Measurements from ENCODE around the gene MDFIC. TPM values are rescaled to one million over a fixed set of nuclear protein-coding genes. Genes with fewer than 3 reads are reported as not detected.

Gene MDFIC
- total RNA-seq, 1 donor from 2014 or later: 39.0 TPM

DNA sequence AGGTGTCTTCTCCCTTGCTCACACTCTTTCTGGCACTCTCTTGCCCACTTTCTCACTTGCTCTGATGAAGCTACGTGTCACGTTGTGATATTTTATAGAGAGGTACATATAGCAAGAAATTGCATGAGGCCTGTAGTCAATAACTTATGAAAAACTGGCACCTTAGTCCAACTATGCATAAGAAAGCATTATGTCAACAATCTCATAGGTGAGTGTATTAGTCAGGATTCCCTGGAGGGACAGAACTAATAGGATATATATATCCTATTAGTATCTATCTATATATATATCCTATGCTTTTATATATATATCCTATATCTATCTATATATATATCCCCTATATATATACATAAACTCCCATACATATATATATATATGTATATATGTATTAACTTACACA lies 18.8 kb upstream of the MDFIC start:
- Histone ChIP-seq H3K27ac (no peak overlapping the region), H3K36me3 (no peaks in the 10 kb centered on the region), H3K4me1 (no peaks in the 10 kb centered on the region), H3K9me3 (no peaks in the 10 kb centered on the region), H3K27me3 (no peaks in the 10 kb centered on the region), H3K4me3 (no peak overlapping the region)
- no peak for ATAC-seq
- TF ChIP-seq, protein P1, sequence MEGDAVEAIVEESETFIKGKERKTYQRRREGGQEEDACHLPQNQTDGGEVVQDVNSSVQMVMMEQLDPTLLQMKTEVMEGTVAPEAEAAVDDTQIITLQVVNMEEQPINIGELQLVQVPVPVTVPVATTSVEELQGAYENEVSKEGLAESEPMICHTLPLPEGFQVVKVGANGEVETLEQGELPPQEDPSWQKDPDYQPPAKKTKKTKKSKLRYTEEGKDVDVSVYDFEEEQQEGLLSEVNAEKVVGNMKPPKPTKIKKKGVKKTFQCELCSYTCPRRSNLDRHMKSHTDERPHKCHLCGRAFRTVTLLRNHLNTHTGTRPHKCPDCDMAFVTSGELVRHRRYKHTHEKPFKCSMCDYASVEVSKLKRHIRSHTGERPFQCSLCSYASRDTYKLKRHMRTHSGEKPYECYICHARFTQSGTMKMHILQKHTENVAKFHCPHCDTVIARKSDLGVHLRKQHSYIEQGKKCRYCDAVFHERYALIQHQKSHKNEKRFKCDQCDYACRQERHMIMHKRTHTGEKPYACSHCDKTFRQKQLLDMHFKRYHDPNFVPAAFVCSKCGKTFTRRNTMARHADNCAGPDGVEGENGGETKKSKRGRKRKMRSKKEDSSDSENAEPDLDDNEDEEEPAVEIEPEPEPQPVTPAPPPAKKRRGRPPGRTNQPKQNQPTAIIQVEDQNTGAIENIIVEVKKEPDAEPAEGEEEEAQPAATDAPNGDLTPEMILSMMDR (IDR thresholded peaks at IDR 0.05): no peak
- DNase-seq: no peak
- intact Hi-C loops (cut with DNase I): no loop called here

DNA sequence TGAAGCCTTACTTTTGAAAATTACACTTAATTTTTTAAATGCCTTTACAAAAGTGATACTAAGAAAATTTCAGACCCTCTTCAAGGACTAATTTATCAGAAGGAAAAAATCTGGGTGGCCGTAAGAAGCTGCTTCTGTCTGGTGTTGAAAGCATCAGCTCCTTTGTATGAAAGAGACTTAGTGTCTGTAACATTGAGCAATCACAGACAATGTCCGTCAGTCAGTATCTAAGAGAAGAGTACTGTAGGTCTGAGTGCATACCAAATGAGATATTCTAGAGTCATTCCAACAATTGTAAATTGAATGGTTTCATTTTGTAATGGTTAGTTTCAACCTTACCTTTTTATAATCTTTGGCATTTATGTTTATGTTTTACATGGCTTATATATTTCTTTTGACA lies 11.1 kb upstream of the MDFIC start:
- Histone ChIP-seq H3K36me3 (no peaks in the 10 kb centered on the region), H3K4me1 (no peaks in the 10 kb centered on the region), H3K9me3 (no peaks in the 10 kb centered on the region), H3K27ac (no peak overlapping the region), H3K27me3 (no peaks in the 10 kb centered on the region), H3K4me3 (no peak overlapping the region)
- TF ChIP-seq, protein P1 (IDR thresholded peaks at IDR 0.05): no peak
- intact Hi-C loops (cut with DNase I): no loop called here
- no peak for ATAC-seq
- DNase-seq: no peak

DNA sequence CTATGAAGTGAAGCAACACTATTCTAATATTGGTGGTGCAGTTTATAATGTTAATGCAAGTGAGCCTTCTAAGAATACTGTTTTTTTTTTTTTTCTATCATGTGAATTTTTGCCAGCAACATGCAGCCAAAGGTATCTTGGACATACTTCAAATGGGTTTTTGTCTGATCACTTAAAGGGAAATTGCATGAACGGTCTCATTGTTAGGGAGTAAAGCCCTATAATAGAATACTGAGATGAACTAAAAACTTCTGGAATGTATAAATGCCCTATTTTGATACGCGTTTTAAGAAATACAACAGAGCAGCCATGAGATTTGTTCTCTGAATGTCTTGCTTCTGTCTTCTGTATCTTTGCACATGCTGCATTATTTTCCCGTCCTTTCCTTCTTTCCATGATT lies 10.5 kb upstream of the MDFIC start:
- TF ChIP-seq, protein P1 (IDR thresholded peaks at IDR 0.05): no peak
- H3K27ac ChIP-seq: no peak overlapping the region
- DNase-seq: no peak
- no peaks in the 10 kb centered on the region for H3K27me3 ChIP-seq
- H3K4me3 ChIP-seq: no peak overlapping the region
- intact Hi-C loops (cut with DNase I): no loop called here
- H3K36me3 ChIP-seq: no peaks in the 10 kb centered on the region
- H3K9me3 ChIP-seq: no peaks in the 10 kb centered on the region
- ATAC-seq: no peak
- no peaks in the 10 kb centered on the region for H3K4me1 ChIP-seq

DNA sequence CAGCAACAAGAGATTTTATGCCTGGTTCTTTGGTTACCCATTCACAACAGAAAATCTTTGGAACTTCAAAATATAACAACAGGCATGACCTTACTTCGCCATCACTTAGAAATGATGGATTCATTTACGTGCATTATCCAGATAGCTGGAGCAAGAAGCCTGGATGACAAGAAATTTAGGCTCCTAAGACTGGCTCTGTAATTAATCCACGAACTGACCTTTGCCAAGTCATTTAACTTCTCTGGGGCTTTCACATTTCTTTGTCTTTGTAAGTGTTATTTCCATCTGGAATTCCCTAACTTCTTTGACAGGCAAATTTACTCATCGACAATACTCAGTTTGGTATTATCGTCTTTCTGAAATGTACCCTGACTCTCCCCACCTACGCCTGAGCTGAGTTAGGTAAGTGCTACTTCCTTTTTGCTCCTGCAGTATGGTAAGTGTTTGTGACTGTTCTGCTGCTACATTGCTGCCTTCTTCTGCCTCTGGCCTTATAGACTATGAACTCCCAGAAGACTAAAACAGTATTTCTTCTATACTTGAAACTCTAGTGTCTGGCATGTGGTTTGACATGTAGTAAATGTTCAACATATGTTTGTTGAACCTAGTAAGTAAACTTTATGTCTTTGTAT lies 5.5 kb upstream of the MDFIC start:
- H3K27ac ChIP-seq: no peak overlapping the region
- H3K27me3 ChIP-seq: no peaks in the 10 kb centered on the region
- TF ChIP-seq, protein P1 (IDR thresholded peaks at IDR 0.05): no peak
- peak; percentile 69 for ATAC-seq
- intact Hi-C loops (cut with DNase I): no loop called here
- no peak overlapping the region for H3K4me3 ChIP-seq
- H3K9me3 ChIP-seq: no peaks in the 10 kb centered on the region
- DNase-seq: no peak
- H3K4me1 ChIP-seq: no peaks in the 10 kb centered on the region
- H3K36me3 ChIP-seq: no peaks in the 10 kb centered on the region

DNA sequence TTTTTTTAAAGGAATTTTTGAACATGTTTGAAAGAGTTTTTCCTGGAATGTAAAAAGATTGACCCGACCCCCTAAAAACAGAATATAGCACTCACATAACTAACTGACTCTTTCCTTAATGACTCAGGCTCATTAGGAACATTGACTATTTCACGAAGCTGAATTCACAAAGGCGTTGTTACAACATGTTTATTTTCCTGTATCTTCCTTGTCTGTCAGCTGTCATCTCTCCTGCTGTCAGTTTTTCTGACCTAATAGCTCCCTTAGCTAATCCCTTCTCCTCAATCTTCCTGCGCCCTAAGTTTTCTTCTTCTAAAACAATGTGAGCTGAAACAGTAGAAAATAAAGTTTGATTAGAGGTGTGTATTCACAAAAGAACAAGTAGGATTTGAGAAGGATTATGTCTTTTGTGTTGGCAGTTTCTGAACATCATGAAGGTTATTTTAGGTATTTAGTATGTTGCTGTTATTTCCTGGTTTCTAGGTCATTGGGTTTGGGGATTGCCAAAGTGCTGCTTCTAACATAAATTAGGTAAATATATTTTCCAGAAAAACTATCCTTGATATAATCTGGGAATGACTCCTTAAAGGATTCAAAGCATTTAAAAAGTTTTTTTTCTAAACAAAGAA lies 4.6 kb upstream of the MDFIC start:
- no peak for ATAC-seq
- no peak overlapping the region for H3K4me3 ChIP-seq
- intact Hi-C loops (cut with DNase I): no loop called here
- H3K27ac ChIP-seq: peak overlapping the region; percentile 19
- no peaks in the 10 kb centered on the region for H3K4me1 ChIP-seq
- TF ChIP-seq, protein P1 (IDR thresholded peaks at IDR 0.05): no peak
- no peaks in the 10 kb centered on the region for H3K36me3 ChIP-seq
- no peaks in the 10 kb centered on the region for H3K9me3 ChIP-seq
- H3K27me3 ChIP-seq: no peaks in the 10 kb centered on the region
- DNase-seq: no peak
